HG03442 (cell line): ENCODE data around the gene KIF27.
"Not testable (repeated sequence)": the region's sequence is repeated elsewhere in the genome, so short reads cannot be mapped to it uniquely, and the experiment has no call there.

Experiments
- ATAC-seq: cut with Tn5 transposase; IDR thresholded peaks from one replicate; pipeline ENCODE4 v1.9.1; 2021; ENCODE audit warnings: mild to moderate bottlenecking, moderate library complexity; ENCODE audit not compliant: unreplicated experiment

The KIF27 gene

GRCh38 chr9:83920927-83921707 is at the start of gene KIF27:
Gene KIF27 (minus strand): TSS chr9:83921432. CDS start chr9:83915591, 5,841 bp downstream.
- peak; percentile 93 for ATAC-seq

GRCh38 chr9:83969602-83970001 is 48.4 kb upstream of the KIF27 start:
- no peak for ATAC-seq

GRCh38 chr9:83967073-83967472 is 45.8 kb upstream of the KIF27 start:
- no peak for ATAC-seq

- no peak for ATAC-seq
Measured at GRCh38 chr9:83966209-83966582, 45.0 kb upstream of the KIF27 start.

GRCh38 chr9:83965350-83966208 is 44.3 kb upstream of the KIF27 start:
- ATAC-seq = no peak

GRCh38 chr9:83964973-83965349 is 43.7 kb upstream of the KIF27 start:
- ATAC-seq = no peak

GRCh38 chr9:83962165-83962564 is 40.9 kb upstream of the KIF27 start:
- no peak for ATAC-seq

- ATAC-seq = no peak
Measured at GRCh38 chr9:83960991-83961390, 39.8 kb upstream of the KIF27 start.

- no peak for ATAC-seq
Measured at GRCh38 chr9:83959061-83959460, 37.8 kb upstream of the KIF27 start.

GRCh38 chr9:83957248-83957513 is 35.9 kb upstream of the KIF27 start:
- ATAC-seq = no peak

- ATAC-seq = peak; percentile 71
Measured at GRCh38 chr9:83956436-83957247, 35.4 kb upstream of the KIF27 start.

- ATAC-seq = peak; percentile 45
Measured at GRCh38 chr9:83956086-83956435, 34.8 kb upstream of the KIF27 start.

GRCh38 chr9:83948096-83948495 is 26.9 kb upstream of the KIF27 start:
- ATAC-seq = not testable (repeated sequence)

- no peak for ATAC-seq
Measured at GRCh38 chr9:83940590-83941303, 19.5 kb upstream of the KIF27 start.

- peak; percentile 61 for ATAC-seq
Measured at GRCh38 chr9:83937861-83938455, 16.7 kb upstream of the KIF27 start.

GRCh38 chr9:83936523-83936922 is 15.3 kb upstream of the KIF27 start:
- no peak for ATAC-seq

GRCh38 chr9:83935276-83935935 is 14.2 kb upstream of the KIF27 start:
- no peak for ATAC-seq

GRCh38 chr9:83934569-83935275 is 13.5 kb upstream of the KIF27 start:
- no peak for ATAC-seq

- ATAC-seq = no peak
Measured at GRCh38 chr9:83933790-83934189, 12.6 kb upstream of the KIF27 start.
